GM18873 (cell line): ENCODE results near the gene TTLL10.
"Not testable (repeated sequence)": the region's sequence is repeated elsewhere in the genome, so short reads cannot be mapped to it uniquely, and the experiment has no call there.

Source experiments
- ATAC-seq: cut with Tn5 transposase; IDR thresholded peaks from one replicate; pipeline ENCODE4 v1.9.1; 2021; ENCODE audit warnings: mild to moderate bottlenecking, moderate library complexity, moderate number of reproducible peaks; ENCODE audit not compliant: unreplicated experiment, low FRiP score

Gene TTLL10

GRCh38 chr1:1170215-1171091, 3.2 kb upstream of the TTLL10 start:
- ATAC-seq = no peak

GRCh38 chr1:1171161-1171545, 2.5 kb upstream of the TTLL10 start:
- ATAC-seq = no peak

DNA sequence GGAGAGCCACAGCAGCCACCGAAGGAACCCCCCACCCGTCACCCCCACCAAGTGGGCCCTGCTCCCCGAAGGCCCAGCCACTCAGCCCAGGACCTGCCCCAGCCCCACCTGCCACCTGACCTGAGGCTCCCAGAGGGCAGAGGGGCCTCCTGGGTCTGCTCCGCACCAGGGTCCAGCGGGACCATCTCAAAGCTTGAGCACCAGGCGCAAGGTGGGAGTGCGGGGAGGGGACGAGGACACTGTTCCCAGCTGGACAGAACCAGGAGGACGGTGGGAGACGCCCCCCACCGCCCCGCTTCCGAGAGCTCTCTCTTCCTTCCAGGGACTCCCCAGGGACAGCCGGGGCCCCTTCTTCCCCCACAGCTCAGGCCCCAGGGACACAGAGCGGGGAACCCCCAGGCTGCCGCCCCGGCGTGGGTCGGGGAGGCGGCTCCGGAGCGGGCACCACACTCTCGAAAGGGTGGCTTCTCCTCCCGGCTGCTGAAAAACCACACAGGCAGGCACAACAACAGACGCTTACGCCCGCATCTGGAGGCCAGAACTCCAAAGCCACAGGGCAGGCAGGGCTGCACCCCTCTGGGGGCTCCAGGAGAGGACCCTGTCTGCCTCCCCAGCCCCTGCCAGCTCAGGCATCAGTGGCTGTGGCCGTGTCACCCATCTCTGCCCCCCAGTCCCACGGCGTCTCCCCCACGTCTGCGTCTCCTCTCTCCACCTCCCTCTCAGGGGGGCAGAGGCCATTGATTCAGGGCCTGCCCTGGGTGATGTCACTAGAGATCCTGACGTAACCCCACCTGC, 1.9 kb upstream of the TTLL10 start:
- no peak for ATAC-seq

DNA sequence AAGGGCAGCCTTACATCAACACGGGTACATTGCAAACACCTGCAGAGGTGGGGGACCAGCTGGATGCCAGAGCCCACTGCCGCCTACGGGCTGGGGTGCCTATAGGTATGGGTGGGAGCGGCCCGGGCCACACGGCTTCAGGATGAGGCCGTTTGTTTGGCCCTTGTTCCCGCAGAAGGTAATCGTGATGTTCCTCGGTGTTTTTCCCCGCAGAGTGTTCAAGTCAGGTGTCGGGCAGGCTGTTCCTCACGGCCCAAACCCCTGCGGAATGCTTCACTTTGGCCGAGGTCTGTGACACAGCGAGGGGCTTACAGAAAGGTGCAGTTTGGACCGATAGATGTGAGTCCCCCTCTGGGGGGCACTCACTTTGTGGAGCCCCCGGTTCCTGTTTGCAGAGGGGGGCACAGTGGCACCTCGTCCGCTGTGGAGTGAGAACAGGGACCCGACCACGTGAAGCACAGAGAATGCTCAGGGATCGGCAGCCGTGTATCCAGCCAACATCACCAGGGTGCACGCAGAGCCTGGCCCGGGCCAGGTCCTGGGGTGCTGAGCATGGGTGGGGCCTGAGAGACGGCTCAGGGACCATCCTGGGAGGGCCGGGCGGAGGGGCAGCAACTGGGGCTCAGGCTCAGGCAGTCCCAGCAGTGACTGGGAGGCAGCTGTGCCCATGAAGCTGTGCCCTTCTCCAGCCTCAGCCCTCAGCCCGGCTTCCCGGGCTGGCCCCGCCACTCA, 453 bp upstream of the TTLL10 start:
- no peak for ATAC-seq

- no peak for ATAC-seq
These were observed 1.8 kb downstream of the TTLL10 start for GRCh38 chr1:1175221-1176062.

- not testable (repeated sequence) for ATAC-seq
These were observed 2.5 kb downstream of the TTLL10 start for GRCh38 chr1:1176063-1176761.

DNA sequence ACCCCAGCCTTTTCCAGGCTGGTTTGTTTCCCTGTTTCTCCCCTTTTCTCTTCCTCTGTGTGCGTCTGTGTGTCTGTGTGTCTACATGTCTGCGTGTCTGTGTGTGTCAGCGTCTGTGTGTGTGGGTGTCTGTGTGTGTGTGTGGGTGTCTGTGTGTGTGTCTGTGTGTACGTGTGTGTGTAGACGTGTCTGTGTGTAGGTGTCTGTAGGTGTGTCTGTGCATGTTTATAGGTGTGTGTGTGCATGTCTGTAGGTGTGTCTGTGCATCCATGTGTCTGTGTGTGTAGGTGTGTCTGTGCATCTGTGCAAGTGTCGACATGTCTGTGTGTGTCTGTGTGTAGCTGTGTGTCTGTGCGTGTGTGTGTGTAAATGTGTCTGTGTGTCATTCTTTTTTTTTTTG, 3.3 kb downstream of the TTLL10 start:
- no peak for ATAC-seq

- no peak for ATAC-seq
These were observed 3.9 kb downstream of the TTLL10 start for GRCh38 chr1:1177452-1178206.

DNA sequence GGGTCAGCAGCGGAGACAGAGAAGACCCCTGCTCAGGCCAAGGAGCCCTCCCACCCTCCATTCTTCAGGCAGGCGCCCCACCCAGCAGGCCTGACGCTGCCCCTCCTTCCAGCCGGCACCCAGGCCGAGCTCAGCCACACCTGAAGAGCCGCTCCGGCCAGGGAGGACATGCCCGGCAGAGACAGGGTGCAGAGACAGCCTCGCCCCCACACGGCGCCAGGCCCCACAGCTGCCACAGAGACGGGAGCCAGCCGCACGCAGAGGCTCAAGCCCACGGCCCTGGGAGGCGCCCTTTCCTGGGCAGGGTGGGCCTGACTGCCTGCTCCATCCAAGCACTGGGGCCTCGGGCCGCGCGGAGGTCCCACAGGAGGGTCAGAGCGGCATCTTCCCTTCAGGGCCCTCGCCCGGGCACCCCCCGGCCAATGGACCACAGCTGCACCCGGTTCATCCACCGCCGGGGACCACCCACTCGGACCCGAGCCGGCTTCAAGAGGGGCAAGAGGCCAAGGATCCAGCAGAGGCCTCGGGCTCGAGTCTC, 5.2 kb downstream of the TTLL10 start:
- ATAC-seq = no peak

GRCh38 chr1:1179346-1179982, 5.8 kb downstream of the TTLL10 start:
- no peak for ATAC-seq

- no peak for ATAC-seq
These were observed 6.5 kb downstream of the TTLL10 start for GRCh38 chr1:1179983-1180861.

GRCh38 chr1:1181129-1181937, 7.7 kb downstream of the TTLL10 start:
- no peak for ATAC-seq

DNA sequence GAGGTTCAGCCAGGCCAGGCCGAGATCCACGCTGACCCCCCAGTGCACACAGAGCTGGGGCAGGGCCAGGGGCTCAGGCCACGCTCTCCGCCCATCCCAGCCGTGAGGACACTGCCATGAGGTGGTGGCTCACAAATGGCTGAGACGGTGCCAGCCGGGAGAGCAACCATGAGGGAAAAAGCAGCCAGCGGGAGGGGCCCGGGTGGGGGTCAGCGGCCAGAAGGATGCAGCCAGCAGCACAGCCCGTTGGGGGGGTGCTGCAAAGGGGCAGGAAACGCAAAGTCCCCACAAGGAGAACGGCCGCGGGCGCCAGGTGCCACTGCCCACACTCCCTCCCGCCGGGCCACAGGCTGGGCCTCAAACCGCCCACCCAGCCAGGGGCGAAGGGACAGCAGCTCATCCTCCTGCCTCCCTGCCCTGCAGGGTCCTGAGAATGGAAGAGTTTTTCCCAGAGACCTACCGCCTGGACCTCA, 8.3 kb downstream of the TTLL10 start:
- no peak for ATAC-seq

- ATAC-seq = no peak
These were observed 9.0 kb downstream of the TTLL10 start for GRCh38 chr1:1182491-1183220.

GRCh38 chr1:1183221-1183747, 9.6 kb downstream of the TTLL10 start:
- ATAC-seq = no peak
